Measurements from ENCODE around the gene CAPZB.

CAPZB gene

DNA sequence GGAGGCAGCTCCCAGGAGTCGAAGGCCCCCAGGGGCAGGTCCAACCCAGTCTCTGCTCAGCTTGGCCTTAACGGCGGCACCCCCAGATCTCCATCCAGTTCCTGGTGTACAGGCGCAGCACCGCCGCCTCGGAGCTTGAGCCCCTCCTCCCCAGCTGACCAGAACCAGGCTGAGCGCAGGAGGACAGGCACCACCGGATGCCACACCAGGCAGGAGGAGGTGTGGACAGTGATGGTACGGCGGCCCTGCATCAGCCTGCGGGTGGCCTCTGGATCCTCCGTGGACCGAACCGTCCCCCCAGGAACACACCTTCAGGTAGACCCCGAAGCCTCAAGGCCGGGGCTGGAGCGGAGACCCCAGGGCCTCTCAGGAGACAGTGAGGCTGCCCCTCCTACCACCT lies 156.9 kb downstream of the CAPZB start:
- DNase-seq (ENCODE audit: low spot score): no peak

GRCh38 chr1:19327736-19328135 lies 157.6 kb downstream of the CAPZB start:
- DNase-seq (ENCODE audit: low spot score): no peak

DNA sequence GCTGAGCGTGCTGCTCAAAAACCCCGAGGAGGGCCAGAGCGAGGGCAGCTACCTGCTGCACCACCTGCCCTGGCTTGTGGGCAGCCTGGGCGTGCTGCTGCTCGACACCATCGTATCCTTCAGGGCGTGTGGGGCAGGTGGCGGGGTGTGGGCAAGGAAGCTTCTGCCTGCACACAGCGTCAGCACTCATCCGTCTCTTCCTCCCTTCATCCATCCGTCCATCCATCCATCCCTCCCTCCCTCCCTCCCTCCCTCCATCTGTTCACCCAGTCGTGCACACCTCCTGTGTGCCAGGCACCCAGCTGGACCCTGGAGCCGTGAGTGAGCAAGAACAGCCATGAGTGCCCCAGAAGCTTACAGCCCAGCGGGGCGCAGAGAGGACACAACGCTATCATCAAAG lies 158.0 kb downstream of the CAPZB start:
- no peak for DNase-seq (ENCODE audit: low spot score)

DNA sequence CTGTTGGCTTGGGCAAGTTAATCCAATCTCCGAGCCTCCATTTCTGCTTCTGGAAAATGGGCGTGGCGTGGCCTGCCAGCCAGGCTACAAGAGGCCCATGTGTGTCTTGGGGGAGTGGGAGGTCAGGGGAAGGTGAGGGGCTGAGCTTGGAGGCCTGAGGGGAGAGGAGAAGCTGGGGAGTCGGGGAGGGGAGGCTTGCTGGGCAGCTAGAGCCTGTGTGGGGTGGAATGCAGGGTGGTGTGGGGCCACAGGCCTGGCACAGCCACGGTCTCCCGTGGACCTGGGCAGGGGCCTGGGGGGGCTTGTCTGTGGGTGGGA lies 158.6 kb downstream of the CAPZB start:
- no peak for DNase-seq (ENCODE audit: low spot score)

DNA sequence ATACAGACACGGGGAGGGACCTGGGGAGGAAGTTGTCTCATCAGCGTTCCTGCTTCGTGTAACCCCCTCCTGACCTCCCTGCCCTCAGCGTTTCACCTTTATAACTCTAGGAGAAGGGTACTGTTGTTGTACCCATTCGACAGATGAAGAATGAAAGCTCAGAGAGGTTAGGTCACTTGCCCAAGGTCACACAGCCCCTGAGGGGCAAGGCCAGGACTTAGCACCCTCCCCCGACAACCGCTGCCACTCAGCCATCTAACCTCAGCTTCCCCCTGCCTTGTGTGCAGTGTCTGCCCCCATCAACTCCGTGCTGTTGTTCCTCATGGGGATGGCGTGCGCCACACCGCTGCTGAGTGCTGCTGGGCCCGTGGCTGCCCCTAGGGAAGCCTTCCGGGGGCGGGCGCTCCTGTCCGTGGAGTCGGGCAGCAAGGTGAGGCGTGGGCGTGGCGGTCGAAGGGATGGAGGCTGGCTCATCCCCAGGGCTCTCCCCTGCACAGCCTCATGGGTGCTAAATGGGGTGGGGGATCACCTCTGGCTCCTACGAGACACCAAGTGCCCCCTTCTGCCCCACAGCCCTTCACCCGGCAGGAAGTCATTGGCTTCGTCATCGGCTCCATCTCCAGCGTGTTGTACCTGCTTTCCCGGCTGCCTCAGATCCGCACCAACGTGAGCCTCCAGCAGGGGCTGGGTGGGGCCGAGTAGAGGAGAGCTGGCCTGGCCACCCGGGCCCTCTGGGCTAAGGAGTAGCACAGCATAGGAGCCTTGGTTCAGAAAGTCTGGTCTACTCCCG lies 159.2 kb downstream of the CAPZB start:
- DNase-seq (ENCODE audit: low spot score): no peak

DNA sequence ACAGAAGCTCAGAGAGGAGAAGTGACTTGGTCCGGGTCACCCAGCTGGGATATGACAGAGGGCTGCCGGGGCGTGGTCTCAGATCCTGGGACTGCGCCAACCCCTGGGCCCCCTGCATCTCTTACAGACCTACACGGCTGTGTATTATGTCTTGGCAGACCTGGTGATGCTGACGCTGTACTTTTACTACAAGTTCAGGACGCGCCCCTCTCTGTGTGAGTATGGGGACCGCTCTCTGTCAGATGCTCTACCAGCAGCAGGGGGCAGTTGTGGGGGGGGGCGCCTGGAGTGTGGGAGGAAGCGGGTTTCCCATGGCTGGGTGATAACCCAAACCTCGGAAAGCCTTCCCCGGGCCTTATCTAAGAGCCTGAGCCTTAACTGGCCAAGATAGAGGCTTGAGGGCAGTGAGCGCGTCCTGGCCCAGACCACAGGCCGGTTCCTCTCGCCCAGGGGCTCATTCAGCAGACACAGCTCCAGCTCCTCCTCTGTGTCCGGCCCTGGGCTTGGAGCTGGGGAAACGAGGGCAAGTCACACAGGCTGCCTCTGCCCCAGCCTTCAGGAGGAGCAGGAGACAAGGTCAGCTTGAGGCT lies 159.9 kb downstream of the CAPZB start:
- DNase-seq (ENCODE audit: low spot score): no peak

DNA sequence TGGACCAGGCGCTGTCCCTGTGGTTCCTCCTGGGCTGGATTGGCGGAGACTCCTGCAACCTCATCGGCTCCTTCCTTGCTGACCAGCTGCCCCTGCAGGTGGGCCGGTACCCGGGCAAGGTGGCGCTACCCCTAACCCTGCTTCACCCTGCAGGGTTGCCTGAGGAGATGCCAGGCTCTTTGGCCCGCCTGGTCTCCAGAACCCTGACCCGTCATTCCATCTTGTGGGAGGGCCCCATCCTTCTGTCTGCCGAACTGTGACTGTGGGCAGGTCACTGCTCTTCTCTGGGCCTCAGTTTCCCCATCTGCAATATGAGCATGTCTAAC lies 160.7 kb downstream of the CAPZB start:
- DNase-seq (ENCODE audit: low spot score): no peak

DNA sequence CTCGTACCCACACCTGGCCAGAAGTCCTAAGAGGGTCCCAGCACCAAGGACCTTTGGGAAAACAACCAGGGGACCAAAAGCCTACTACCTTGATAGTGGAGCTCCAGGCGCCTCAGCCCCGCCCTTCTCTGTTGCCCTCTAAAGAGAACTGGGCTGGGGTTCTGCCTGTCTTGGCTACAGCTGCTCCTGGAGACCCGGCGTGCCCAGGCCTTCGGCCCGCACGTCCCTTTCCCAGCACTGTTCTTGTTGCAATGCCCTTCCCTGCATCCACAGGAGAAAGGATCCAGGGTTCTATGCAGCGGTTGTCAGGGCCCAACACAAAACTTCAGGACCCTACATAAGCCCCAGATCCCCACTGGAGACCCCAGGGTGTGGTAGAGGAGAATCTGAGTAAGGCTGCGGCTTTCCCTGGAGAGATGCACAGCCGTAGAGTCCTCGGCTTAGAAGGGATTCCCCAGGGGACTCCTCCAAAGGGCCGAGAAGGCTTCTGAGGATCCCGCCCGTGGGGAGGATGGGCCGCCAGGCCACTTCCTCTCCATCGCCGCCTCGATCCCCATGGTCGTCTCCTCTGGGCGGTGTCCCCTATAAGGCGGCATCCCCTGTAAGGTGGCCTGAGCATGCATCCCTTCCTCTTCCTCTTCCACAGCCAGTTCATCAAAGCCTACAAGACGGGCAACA lies 161.2 kb downstream of the CAPZB start:
- no peak for DNase-seq (ENCODE audit: low spot score)

GRCh38 chr1:19322481-19322880 lies 162.9 kb downstream of the CAPZB start:
- DNase-seq (ENCODE audit: low spot score): no peak

- DNase-seq (ENCODE audit: low spot score): no peak
These were observed 164.3 kb downstream of the CAPZB start for GRCh38 chr1:19321071-19321470.

- DNase-seq (ENCODE audit: low spot score): no peak
These were observed 166.1 kb downstream of the CAPZB start for GRCh38 chr1:19319196-19319595.

DNA sequence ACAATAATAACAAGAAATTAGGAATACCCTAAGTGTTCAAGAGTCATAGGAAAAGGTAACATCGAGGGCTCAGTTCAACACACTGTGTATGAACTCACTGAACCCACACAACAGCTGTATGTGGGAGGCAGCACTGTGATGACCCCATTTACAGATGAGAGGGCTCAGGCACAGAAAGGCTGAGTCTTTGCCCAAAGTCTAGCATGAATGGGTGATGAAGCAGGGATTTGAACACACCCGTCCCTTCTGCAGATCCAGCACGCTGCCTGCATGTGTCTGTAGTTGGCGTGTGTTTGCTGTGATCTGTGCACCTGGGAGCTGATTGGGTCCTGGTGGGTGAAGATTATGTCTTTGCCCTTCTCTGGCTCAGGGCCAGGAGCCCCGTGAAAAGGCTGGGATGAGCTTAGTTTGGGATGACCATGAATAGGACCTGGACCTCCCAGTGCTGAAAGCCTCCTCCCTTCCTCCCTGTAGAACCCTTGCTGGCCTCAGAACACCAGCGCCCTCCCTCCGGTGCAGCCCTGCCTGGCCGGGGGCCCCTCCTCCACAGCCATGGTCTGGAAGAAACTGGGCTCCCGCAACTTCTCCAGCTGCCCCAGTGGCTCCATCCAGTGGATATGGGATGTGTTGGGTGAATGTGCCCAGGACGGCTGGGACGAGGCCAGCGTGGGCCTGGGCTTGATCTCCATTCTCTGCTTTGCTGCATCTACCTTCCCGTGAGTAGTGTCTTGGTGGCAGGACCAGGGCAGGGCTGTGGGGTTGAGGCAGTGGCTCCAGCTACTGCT lies 168.0 kb downstream of the CAPZB start:
- DNase-seq (ENCODE audit: low spot score): no peak

- DNase-seq (ENCODE audit: low spot score): no peak
These were observed 169.8 kb downstream of the CAPZB start for GRCh38 chr1:19315378-19316198.

DNA sequence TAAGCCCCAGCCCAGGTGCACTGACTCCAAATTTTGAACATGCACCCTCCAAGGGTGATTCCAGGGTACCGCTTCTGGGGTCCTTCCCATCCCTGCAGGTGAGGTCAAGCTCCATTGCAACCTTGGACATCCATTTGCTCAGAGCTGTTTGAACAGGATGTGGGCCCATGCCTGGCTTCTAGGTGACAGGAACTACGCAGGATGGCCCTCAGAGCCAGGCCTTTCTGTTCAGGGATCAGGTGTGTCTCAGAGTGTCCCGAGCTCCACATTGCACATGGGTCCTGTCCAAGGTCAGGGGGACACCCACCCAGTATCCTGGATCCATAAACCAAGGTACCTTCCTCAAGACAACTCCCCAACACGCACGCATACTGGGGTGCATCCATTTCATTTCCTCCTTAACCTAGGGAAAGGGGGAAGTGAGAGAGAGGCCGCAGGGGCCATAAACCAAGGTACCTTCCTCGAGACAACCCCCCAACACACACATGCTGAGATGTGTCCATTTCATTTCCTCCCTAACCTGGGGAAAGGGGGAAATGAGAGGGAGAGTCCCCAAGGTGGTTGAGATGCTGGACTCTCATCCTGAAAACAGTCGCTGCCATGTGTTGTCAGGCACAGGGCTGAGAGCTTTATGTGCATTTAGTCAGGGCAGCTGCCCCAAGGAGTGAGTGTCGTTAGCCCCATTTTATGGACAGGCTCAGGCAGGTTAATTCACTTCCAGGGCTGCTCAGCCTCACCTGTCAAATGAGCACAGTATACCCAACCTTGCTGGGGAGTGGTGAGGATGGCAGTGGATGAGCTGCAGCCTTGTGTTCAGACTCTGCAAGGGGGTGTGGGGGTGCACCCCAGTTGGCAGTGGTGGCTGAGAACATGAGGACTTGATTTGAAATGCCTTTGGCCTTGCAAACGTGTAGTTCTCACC lies 171.1 kb downstream of the CAPZB start:
- no peak for DNase-seq (ENCODE audit: low spot score)

- DNase-seq (ENCODE audit: low spot score): no peak
These were observed 171.7 kb downstream of the CAPZB start for GRCh38 chr1:19313636-19313959.

DNA sequence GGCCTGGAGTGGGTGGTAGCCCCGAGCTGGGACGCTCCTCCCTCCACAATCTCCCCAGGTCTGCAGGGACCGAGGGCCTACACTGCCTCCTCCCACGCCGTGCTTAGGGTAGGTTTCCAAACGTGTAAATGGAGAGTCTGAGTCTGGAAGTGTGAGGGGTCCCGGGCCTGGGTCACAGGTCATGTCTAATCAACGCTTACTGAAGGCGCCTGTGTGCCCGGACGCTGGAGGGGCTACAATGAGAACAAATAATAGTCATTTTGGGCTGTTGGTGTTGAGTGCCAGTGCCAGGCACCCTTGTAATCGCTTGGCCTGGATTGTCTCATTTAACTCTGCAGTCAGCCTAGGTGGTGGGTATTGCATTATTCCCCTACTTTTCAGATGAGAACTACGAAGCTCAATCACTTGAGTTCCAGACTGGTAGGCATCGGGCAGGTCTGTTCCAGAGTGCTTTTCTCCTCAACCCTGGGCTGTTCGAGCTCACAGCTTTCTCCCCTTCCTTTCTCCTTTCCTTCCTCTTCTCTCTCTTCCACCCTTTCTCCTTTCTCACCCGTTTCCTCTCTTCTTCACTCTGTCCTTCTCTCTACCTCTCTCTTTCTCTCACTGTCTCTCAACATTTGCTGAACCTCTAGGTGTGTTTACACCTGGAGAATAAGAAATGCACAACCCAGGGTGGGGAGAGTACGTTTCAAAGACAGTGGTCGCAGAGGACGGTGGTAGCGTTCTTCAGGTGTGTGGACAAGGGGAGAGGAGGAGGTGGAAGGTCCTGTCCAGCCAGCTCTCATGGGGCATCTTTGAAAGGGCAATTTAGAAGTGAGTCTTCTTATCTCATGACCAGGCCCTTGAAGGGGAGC lies 172.3 kb downstream of the CAPZB start:
- DNase-seq (ENCODE audit: low spot score): peak; percentile 10

GRCh38 chr1:19311931-19312781 lies 173.2 kb downstream of the CAPZB start, which contains the start of the genes AKR7A2 and SLC66A1:
Gene AKR7A2, minus strand, starts transcription at chr1:19312144. Its CDS starts 20 bp downstream, at chr1:19312124.
Gene SLC66A1, plus strand, starts transcription at chr1:19312326. Its CDS starts 5,352 bp downstream, at chr1:19317678.
- DNase-seq (ENCODE audit: low spot score): peak; percentile 95

DNA sequence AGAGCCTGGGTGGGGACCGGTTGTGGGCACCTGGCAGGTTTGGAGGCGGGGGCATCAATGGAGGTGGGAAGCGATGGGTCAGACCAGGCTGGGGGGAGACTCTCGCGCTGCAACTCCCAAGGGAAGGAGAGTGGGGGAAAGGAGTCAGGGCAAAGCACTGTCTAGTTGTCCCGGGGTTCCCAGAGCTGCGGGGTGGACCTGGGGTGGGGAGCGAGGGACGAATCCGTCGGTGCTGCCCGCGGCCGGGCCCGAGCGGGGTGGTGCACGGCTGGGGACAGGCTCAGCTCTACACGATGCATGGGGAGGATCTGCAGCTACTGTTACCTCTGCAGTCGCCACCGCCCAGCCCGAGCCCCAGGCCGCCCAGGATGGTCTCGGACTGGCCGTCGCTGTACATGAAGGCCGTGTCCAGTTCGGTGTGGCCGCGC lies 173.8 kb downstream of the CAPZB start:
- DNase-seq (ENCODE audit: low spot score): peak; percentile 12
